SH-SY5Y (cell line): Measurements from ENCODE around the gene IL24.

Source experiments
- GATA2 ChIP-seq: IDR thresholded peaks from 2 replicates; pipeline ENCODE4 v1.6.1; 2011; ENCODE audit warnings: mild to moderate bottlenecking, low read depth, low read length
- GATA3 ChIP-seq: IDR thresholded peaks from 2 replicates; pipeline ENCODE4 v1.6.1; 2011; ENCODE audit warnings: low read depth, mild to moderate bottlenecking, low read length, moderate library complexity

DNA sequence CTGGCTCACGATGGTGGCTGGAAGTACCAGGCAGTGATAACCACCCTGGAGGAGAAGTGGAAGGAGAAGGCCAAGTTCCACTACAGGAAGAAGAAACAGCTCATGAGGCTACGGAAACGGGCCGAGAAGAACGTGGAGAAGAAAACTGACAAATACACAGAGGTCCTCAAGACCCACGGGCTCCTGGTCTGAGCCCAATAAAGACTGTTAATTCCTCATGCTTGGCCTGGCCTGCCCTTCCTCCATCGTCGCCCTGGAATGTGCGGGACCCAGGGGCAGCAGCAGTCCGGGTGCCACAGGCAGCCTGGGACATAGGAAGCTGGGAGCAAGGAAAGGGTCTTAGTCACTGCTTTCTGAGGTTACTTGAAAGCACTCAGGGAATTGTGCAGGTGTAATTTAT is 10.8 kb downstream of the IL24 start:
- no peak for TF ChIP-seq GATA2
- no peak for TF ChIP-seq GATA3
